Measurements from ENCODE around the gene EXD3.
"Not testable (repeated sequence)": the region's sequence is repeated elsewhere in the genome, so short reads cannot be mapped to it uniquely, and the experiment has no call there.

Gene EXD3

DNA sequence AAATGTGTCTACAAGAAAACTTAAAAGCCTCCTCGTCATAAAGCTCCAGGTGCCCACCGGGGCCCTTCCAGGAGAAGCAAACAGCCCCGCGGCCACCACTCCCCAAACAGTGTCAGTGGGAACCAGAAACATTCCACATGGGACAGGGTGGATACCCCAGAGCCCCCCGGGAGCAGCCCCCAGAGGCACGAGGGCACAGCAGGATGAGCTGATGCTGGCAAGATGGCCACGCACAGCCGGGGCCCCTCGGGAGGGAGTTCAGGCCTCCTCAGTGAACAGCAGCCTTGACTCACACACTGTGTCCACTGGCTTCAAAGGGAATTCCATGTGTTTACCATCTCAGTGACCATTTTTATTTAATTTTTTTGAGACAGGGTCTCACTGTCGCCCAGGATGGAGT lies 10.5 kb downstream of the EXD3 start:
- TF ChIP-seq, protein P1, sequence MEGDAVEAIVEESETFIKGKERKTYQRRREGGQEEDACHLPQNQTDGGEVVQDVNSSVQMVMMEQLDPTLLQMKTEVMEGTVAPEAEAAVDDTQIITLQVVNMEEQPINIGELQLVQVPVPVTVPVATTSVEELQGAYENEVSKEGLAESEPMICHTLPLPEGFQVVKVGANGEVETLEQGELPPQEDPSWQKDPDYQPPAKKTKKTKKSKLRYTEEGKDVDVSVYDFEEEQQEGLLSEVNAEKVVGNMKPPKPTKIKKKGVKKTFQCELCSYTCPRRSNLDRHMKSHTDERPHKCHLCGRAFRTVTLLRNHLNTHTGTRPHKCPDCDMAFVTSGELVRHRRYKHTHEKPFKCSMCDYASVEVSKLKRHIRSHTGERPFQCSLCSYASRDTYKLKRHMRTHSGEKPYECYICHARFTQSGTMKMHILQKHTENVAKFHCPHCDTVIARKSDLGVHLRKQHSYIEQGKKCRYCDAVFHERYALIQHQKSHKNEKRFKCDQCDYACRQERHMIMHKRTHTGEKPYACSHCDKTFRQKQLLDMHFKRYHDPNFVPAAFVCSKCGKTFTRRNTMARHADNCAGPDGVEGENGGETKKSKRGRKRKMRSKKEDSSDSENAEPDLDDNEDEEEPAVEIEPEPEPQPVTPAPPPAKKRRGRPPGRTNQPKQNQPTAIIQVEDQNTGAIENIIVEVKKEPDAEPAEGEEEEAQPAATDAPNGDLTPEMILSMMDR (IDR thresholded peaks at IDR 0.05; ENCODE audit: low read depth, low read length), result no peak
- DNase-seq (ENCODE audit: extremely low read depth, low read depth), result no peak

DNA sequence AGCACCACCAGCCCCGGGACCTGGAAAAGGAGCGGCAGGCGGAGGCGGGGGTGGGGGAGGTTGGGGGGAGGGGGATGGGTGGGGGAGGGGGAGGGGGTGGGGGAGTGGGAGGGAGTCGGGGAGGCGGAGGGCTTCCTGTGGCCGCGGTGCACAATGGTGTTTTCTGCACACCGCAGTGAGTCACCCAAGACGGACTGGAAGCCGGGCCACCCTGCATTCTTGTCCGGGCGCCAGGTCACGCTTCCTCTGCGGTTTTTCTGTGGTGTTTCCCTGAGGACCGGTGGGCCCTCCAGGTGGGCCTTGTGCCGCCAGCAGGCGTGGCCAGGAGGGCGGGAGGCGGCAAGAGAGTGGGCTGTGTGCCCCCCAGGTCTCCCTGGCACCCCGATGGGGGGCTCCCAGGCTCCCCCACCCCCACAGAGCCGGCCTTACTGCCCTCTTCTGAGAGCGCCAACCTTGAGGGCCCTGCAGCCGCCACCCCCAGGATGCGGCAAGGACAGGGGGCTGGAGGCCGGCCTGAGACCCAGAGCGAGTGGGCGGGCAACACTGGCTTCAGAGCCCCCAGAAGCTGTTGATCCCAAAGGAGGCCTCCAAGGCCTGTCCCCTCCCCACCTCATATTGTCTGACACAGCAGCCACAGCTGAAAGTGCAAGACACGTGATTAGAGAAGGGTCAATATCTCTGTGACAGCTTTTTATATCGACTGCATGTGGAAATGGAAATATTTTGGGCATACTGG lies 11.1 kb downstream of the EXD3 start:
- TF ChIP-seq, protein P1 (IDR thresholded peaks at IDR 0.05; ENCODE audit: low read depth, low read length), result no peak
- DNase-seq (ENCODE audit: extremely low read depth, low read depth), result peak; percentile 49

DNA sequence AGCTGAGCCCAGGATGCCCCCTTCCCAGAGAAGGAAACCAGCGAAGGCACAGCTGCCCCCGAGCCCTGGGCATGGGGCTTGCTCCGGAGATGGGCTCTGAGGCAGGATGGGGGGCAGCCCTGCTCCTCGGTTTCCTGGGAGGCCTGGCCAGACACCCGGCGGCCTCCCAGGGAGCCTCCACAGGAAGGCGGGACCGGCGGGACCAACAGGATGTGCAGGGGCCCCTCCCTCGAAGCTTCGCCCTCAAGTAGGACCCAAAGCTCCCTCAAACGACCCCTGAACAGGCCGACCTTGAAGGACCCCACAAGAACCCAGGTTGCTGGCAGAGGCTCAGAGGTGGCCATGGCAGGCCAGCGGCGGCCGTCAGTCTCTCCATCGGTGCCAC lies 11.7 kb downstream of the EXD3 start:
- DNase-seq (ENCODE audit: extremely low read depth, low read depth), result no peak
- TF ChIP-seq, protein P1 (IDR thresholded peaks at IDR 0.05; ENCODE audit: low read depth, low read length), result no peak

DNA sequence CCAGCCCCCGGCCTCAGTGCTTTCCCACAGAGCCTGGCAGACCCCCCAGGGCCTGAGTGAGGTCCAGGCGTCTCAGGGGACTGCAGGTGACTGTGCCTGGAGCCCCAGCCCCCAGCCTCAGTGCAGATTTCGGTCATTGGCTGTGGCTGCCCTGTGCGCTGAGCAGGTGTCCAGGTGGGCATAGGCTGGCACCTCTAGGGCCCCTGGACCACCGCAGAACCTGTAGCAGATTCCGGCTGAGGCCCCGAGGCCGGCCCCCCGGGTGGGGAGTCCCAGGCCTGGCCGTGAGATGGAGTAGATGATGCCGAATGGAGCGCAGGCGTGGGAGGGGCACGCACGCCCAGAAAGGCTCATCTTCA lies 12.1 kb downstream of the EXD3 start:
- TF ChIP-seq, protein P1 (IDR thresholded peaks at IDR 0.05; ENCODE audit: low read depth, low read length), result no peak
- DNase-seq (ENCODE audit: extremely low read depth, low read depth), result no peak

DNA sequence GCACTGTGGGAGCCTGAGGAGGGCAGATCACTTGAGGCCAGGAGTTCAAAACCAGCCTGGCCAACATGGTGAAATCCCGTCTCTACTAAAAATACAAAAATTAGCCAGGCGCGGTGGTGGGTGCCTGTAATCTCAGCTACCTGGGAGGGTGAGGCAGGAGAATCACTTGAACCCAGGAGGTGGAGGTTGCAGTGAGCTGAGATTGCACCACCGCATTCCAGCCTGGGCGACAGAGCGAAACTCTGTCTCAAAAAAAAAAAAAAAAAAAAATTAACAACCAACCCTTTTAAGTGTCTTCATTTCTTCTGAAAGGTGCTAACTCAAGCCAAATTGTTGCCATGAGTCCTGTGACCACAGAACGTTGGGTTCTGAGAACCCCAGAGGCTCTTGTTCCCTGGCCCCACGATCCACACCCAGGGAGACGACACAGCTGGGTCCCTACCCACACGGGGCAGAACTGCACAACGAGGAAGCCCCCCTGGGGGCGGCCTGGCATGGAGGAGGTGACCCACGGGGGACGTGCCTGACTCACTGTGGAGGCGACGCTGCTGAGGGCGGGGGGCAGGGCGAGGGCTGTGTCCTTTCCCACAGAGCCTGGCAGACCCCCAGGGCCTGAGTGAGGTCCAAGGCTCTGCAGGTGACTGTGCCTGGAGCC lies 12.6 kb downstream of the EXD3 start:
- not testable (repeated sequence) for DNase-seq (ENCODE audit: extremely low read depth, low read depth)

DNA sequence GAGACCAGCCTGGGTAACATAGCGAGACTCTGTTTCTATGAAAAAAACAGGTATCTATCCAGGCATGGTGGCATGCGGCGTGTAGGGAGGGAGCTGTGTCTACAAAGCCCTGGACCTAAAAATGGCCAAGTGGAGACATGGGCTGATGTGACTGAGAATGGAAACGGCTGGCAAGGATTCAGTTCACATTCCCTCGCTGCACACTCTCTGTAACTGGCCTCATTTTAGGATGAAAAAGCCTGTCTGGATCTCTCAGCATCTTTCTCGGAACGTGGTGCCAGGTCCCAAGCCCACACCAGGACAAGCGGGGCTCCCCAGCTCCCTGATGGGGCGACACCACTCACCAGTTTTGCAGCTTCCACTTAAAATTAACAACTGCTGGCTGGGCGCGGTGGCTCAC lies 13.4 kb downstream of the EXD3 start:
- TF ChIP-seq, protein P1 (IDR thresholded peaks at IDR 0.05; ENCODE audit: low read depth, low read length), result no peak
- DNase-seq (ENCODE audit: extremely low read depth, low read depth), result no peak

DNA sequence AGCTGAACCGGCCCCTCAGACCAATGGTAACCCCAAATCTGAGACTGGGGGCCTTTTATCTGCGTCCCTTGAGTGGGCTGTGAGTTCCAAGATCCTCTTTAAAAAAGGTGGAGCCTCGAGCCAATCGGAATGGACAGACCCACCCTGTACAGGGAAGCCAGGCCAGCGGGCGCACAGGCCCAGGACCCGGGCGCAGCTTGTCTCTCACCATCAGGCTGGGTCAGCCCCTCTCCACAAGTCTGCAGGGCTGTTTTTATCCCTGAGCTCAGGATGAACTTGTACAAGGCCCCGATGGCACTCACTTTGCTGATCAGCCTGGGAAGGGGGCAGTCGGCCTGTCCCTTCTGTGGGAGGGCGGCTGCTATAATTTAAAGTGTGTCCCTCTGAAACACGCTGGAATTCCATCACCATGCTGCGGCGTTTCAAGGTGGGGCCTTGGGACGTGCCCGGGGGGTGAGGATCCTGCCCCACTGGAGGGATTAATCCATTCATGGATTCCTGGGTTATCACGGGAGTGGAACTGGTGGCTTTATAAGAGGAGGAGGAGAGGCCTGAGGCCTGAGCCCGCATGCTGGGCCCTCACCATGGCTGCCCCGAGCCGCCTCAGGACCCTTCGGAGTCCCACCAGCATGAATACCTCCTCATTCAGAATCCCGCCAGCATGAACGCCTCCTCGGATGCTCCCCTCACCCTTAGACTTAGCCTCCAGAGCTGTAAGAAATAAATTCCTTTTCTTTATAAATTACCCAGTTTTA lies 14.1 kb downstream of the EXD3 start:
- no peak for DNase-seq (ENCODE audit: extremely low read depth, low read depth)
- TF ChIP-seq, protein P1 (IDR thresholded peaks at IDR 0.05; ENCODE audit: low read depth, low read length), result no peak
